Stimulated activated CD8-positive, alpha-beta memory T cell treated with anti-CD3 and anti-CD28 coated beads, Interleukin-7, amount 100 ng/mL, for 24 hours (primary cell): Measurements from ENCODE around the gene CPAMD8.
"Not testable (repeated sequence)": the region's sequence is repeated elsewhere in the genome, so short reads cannot be mapped to it uniquely, and the experiment has no call there.

ENCODE experiments used
- DNase-seq: peaks from one replicate; pipeline ENCODE4 v3.0.0-alpha.2; 2020; ENCODE audit warnings: low read depth

The CPAMD8 gene

DNA sequence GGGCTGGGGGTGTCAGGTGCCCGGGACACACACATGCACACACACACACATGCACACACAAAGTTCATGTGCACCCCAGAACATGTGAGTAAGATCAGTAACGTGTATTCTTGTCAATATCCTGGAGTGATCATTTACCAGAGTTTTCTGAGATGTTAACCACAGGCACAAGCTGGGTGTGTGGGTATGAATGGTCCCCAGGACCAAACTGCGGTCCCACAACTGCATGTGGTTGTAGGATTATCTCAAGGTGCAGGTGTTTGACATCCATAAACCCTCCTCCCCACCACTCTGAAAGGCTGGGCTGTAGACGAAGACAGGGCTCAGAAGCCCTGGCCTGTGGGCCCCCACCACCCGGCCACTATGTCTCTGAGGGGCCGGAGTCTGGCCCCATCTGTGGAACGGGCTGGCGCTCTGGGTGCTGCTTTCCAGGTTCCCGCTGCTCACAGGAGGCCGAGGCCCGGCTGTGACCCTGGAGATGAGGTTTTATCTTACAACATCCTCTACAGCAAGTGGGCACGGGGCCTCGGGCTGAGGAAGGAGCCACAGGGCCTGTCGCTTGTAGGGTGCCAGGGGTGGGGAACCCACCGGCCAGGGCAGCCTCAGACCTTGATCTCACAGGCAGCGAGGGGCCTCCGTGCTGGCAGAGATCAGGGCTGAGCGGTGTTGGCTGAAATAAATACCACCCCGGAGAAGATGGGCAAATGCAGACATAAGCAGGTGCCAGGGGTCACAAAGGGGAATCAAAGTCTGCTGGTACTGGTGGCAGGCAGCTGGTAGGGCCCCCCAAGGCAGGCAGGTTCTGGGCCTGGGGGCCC, 133.5 kb downstream of the CPAMD8 start:
- DNase-seq = no peak

DNA sequence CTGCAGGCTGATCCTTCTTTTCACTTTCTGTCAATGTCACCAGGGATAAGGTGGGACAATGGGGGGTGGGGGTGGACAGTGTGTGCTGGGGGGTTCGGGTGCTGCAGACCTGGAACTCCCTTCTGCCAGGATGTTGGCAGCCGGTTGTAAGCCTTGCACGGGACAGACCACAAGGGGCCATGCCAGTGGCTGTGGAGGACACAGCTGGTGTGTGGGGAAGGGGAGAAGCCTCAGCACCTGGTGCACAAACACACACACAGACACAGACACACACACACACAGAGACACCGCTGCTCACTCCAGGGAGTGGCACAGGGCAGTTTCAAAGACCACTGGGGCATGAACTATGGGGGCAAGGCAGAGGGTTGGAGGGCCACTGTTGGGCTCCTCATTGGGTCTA, 134.2 kb downstream of the CPAMD8 start:
- no peak for DNase-seq

DNA sequence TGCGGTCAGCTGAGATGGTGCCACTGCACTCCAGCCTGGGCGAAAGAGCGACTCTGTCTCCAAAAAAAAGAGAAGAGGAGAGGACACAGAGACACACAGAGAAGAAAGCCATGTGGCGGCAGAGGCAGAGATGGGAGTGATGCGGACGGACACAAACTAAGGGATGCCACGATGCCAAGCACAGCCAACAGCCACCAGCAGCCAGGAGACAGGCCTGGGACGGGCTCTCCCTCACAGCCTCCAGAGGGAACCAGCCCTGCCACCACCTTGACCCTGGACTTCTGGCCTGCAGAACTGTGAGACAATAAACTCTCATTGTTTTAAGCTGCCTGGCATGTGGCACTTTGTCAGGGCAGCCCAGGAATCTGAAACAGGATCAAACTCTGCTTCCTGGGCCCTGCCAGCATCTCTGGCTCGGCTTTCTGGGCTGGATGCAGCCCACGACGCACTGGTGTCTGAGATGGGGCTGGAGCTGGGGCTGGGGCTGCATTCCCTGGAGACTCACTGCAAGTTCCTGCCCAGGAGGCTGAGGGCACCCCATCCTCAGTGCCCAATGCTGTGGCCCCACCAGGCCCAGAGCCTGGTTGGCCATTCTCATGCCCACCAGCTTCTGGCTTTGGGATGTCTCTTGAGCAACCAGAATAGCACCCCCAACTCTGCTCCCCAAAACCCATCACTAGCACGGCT, 134.8 kb downstream of the CPAMD8 start:
- DNase-seq = no peak

DNA sequence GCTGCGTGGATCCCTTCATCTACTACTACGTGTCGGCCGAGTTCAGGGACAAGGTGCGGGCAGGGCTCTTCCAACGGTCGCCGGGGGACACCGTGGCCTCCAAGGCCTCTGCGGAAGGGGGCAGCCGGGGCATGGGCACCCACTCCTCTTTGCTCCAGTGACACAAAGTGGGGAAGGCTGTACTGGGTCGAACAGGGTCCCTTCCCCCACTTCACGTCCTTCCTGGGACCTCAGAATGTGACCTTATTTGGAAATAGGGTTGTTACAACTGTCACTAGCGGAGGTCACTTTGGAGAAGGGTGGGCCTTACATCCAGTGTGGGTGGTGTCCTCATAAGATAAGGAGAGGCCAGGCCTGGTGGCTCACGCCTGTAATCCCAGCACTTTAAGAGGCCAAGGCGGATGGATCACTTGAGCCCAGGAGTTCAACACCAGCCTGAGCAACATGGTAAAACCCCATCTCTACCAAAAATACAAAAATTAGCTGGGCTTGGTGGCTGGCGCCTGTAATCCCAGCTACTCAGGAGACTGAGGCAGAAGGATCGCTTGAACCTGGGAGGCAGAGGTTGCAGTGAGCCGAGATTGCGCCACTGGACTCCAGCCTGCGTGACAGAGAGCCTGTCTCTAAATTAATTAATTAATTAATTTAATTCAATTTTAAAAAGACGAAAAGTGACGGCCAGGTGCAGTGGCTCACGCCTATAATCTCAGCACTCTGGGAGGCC, 136.0 kb downstream of the CPAMD8 start:
- no peak for DNase-seq

DNA sequence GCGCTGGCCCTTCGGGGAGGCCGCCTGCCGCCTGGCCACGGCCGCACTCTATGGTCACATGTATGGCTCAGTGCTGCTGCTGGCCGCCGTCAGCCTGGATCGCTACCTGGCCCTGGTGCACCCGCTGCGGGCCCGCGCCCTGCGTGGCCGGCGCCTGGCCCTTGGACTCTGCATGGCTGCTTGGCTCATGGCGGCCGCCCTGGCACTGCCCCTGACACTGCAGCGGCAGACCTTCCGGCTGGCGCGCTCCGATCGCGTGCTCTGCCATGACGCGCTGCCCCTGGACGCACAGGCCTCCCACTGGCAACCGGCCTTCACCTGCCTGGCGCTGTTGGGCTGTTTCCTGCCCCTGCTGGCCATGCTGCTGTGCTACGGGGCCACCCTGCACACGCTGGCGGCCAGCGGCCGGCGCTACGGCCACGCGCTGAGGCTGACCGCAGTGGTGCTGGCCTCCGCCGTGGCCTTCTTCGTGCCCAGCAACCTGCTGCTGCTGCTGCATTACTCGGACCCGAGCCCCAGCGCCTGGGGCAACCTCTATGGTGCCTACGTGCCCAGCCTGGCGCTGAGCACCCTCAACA, 136.6 kb downstream of the CPAMD8 start:
- DNase-seq = no peak

DNA sequence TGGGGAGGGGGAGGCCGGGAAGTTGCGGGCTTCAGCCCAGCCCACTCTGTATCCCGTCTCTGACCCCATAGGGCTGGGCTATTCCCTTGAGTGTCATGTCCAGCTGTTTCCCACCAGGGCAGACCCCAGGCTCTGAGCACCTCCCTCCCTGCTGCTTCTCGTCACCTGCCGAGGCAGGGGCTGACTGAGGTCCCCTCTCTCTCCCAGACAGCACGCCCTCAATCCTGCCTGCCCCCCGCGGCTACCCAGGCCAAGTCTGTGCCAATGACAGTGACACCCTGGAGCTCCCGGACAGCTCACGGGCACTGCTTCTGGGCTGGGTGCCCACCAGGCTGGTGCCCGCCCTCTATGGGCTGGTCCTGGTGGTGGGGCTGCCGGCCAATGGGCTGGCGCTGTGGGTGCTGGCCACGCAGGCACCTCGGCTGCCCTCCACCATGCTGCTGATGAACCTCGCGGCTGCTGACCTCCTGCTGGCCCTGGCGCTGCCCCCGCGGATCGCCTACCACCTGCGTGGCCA, 137.2 kb downstream of the CPAMD8 start:
- no peak for DNase-seq

DNA sequence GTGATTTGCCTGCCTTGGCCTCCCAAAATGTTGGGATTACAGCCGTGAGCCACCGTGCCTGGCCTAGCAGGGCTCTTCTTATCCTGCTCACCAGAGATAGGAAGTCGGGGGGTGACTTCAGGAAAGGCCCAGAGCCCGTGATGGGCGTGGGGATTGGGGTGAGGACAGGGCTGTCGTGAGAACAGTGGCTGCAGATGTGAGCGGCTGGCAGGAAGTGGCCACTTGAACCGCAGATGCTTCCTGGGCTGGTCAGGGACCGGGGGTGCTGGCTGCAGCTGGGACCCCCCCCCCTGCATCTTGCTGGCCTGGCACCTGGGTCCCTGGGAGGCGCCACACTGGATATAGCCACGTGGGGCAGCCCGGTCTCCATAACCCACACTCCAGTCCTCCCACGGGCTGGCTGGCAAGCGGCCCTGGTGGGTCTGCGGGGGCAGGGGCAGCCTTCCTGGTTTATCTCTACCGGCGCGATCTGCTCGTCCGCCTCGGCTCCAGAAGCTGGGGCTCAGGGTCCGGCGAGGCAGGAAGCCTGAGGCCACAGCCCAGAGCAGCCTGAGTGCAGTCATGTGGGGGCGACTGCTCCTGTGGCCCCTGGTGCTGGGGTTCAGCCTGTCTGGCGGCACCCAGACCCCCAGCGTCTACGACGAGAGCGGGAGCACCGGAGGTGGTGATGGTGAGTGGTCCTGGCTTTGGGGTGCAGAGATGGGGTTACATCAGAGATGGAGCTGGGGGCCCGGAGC, 137.8 kb downstream of the CPAMD8 start, which contains the start of gene F2RL3:
TSS of gene F2RL3 (plus strand) at position 371 of the 737 bp plus-strand sequence. CDS start at position 562, 191 bp downstream.
- no peak for DNase-seq

DNA sequence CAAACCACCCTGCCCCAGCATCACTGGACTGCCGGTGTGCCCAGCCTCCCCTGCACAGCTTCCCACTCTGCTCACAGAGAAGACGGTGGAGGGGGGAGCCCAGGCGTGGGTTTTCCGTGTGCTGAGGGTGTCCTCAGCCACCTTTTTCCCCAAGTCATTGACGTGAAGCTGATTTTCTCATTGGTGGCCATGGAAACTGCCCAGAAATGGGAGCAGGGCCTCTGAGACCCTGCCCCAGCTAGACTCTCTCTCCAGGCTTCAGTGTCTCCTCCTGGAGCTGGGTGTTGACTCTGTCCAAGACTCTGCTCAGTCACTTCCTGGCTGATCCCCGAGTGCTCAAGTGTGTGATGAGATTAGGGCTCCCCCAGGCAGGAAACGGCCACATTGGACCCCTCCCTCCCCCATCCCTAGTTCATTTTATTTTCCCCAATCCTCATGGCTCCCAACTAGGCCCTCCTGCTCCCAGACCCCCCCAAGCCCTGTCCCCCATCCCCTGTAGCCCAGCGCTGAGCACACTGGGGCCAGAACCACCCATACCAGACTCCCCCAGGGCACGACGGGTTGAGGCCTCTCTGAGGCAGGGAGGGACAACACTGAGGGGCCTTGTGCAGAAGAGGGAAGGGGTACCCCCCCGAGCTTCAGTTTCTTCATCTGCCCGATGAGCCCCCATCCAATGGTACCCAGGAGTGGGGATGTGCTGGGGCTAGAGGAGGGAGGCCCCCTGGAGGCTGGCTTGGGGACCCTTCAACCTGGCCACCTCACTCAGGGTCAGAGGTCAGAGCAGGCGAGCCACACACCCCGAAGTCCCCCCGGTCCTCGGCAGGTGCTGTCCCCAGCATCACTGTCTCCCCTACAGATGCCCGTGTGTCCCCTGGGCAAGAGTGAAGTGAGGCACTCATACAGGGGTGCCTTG, 139.0 kb downstream of the CPAMD8 start:
- no peak for DNase-seq

DNA sequence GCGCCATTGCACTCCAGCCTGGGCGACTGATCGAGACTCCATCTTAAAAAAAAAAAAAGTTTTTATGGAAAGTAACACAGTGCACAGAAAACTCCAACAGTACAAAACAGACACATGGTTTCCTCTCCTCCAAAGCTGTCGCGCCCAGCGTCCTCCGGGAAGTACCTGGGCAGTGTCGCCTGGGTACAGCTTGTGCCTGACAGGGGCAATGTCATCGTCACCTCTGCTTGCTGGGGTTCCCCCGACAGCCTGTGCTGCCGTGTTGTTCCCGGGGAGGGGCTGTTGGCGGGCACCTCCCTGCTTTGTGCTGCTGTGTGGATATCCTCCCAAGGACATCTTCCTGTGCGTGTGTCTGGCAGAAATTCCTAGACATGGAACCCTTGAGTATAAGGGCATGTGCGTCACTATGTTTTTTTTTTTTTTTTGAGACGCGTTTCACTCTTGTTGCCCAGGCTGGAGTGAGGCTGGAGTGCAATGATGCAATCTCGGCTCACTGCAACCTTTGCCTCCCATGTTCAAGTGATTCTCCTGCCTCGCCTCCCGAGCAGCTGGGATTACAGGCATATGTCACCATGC, 140.2 kb downstream of the CPAMD8 start:
- no peak for DNase-seq

DNA sequence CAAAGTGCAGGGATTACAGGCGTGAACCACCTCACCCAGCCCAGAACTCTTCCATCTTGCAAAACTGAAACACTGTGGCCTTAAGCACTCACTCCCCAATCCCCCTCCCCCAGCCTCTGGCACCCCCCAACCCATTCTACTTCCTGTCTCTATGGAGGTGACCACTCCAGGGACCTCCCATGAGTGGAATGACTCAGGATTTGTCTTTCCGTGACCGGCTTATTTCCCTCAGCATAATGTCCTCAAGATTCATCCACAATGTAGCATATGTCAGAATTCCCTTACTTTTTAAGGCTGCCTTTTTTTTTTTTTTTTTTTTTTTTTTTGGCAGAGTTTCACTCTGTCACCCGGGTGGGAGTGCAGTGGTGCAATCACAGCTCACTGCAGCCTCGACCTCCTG, 141.4 kb downstream of the CPAMD8 start:
- DNase-seq = no peak

DNA sequence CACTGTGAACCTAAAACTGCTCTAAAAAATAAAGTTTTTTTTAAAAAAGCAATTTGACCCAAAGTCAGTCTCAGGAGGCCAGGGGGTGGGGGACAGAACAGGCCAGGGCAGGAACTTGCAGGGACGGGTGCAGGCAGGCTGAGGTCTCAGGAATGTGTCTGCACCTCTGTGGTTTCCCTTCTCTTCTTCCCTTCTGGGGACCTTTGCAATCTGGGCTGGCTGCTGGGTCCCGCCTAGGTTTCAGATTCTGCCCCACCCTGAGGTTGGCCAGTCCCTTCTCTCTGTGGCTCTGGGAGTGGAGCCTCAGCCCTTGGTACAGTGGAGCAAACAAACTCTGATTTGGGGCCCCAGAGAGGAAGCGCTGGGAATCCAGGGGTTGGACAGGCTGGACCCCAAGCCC, 143.1 kb downstream of the CPAMD8 start:
- no peak for DNase-seq

DNA sequence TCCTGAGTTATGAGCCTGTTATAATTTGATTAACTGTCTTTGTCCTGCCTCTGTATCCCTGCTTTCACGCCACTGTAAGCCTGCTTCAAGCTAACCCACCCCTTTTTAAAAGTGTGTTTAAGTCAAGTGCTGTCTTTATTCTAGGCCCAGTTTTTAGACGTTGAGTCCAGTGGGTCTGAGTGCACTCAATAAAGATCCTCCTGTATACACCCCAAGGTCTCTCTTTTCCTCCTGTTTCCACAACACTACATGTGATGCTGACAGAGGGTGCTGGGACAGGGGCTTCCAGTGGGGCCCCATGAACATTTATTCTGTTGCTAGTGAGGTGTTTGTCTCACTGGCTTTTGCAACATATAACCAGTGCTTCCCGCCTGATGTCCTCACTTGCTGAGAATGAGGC, 144.5 kb downstream of the CPAMD8 start:
- DNase-seq = no peak

DNA sequence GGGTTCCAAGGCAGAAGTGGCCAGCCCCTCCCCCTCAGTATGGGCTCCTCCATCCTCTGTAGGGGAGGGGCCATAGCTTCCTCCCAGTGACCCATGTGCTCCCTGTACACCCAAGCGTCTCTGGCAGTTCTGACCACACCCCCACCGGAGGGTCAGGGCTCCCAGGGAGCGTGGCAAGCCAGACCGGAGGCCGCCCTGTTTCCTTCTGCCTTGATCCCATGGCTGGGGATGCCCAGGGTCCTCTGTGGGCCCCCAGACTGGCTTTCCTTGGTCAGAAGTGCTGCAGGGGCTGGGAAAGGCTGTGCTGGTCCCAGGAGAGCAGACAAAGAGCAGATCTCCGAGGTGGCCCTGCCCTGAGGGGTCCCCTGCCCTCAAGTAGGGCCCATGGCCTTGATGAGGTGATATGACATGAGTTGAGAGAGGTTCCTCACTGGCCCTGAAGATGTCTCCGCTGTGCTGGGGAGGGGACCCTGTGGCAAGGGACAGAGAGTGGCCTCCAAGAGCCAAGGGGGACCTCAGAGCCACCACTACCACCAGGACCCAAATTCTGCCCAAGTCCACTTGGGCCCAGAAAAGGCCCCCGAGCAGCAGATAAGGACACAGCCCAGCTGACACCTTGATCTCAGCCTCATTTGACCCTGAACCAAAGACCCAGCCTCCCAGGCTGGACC, 145.6 kb downstream of the CPAMD8 start:
- DNase-seq = no peak

DNA sequence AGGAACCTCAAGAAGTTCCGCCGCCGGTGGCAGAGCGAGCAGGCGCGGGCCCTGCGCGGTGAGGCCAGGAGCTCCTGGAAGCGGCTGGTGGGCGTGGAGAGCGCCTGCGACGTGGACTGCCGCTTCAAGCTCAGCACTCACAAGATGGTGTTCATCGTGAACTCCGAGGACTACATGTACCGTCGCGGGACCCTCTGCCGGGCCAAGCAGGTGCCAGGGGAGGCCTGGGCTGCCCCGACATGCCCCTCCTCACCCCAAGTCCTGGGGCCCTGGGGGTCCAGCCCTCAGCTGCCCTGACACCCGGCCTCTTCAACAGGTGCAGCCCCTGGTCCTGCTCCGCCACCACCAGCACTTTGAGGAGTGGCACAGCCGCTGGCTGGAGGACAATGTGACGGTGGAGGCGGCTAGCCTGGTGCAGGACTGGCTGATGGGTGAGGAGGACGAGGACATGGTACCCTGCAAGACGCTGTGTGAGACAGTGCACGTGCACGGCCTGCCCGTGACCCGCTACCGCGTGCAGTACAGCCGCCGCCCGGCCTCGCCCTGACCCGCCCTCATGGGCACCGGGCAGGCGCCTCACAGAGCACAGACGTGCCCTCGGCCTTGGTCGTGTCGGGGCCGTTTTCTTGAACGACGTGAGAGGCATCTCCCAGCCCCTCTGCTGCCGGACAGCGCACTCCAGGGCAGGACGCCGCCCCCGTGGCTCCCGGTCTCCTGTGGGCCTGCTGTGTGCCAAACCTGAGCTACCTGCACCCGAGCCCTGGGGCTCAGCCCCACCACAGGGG, 148.2 kb downstream of the CPAMD8 start:
- no peak for DNase-seq

DNA sequence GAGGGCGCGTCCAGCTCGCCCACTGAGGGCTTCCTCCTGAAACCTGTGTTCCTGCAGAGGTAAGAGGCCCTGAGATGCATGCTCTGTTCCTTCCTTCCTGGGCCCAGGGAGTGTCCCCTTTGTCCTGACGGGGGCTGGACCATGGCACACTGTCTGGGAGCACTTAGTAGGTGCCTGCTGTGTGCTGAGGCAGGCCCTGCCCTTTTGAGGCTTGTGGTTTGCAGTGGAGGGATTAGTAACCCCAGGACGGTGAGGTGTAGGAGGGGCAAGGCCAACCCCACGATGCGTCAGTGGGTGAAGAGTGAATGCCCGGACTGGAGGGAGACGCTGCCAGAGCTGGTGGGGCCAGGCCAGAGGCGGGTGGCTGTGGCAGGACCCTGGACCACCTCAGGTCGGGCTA, 149.0 kb downstream of the CPAMD8 start:
- no peak for DNase-seq

DNA sequence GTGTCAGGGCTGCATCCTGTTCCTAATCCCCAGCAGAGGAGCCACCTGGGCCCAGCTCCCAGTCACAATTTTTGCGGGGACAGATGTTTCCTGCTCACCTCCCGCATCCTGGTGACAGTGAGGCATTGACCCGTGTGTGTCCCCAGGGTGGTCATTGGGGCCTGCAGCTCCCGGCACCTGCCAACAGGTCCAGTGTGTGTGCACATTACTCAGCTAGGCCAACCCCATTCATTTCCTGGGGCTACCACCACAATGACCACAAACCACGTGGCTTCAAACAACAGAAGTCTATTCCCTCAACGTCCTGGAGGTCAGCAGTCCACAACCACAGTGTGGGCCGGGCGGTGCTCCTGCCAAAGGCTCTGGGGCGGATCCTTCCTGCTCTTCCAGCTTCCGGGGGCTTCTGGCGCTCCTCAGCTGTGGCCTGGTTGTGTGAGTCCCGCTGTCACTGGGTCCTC, 149.7 kb downstream of the CPAMD8 start:
- DNase-seq = no peak

DNA sequence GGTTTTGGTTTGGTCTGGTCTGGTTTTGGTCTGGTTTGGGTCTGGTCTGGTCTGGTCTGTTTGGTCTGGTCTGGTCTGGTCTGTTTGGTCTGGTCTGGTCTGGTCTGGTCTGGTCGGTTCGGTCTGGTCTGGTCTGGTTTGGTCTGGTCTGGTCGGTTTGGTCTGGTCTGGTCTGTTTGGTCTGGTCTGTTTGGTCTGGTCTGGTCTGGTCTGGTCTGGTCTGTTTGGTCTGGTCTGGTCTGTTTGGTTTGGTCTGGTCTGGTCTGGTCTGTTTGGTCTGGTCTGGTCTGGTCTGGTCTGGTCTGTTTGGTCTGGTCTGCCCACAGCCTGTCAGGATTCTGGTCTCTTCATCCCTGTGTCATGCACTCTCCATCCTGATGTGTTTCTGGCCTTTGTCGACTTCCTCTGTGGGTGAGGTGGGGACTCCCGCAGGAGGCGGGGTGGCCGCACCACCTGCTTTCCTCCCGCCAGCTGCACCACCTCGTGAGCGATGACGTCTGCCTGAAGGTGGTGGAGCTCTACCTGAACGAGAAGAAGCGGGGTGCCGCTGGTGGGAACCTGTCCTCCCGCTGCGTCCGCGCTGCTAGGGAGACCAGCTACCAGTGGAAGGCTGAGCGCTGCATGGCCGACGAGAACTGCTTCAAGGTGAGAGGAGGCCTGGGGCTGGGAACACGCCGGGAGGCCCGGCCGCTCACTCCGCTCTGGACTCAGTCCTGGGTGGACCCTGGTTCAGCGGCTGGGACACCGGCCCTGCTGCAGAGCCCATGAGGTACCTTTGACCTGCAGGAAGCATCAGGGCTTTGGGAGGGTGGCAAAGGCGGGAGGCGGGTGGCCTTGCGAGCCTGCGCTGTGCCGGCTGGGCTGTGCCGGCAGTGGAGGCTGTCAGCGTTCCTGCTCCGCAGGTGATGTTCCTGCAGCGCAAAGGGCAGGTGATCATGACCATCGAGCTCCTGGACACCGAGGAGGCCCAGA, 150.7 kb downstream of the CPAMD8 start:
- no peak for DNase-seq

DNA sequence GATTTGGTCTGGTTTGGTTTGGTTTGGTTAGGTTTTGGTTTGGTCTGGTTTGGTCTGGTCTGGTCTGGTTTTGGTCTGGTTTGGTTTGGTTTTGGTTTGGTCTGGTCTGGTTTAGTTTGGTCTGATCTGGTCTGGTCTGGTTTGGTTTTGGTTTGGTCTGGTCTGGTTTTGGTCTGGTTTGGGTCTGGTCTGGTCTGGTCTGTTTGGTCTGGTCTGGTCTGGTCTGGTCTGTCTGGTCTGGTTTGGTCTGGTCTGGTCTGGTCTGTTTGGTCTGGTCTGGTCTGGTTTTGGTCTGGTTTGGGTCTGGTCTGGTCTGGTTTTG, 151.7 kb downstream of the CPAMD8 start:
- DNase-seq = not testable (repeated sequence)
